Keratinocyte (primary cell): ENCODE data around the gene GPR137B.

Experiments
- EZH2 ChIP-seq: IDR thresholded peaks from one replicate; pipeline ENCODE4 v1.6.1; 2012; ENCODE audit warnings: inconsistent platforms, mild to moderate bottlenecking, low read length, moderate library complexity
- TF ChIP-seq, protein P1 (sequence below), 3 experiments: IDR thresholded peaks in 1 of 3; conservative IDR thresholded peaks in 1 of 3; optimal IDR thresholded peaks in 1 of 3; 2 replicates in 2 of 3; 3 replicates in 1 of 3; pipeline versions ENCODE3 to v1.5.1; 2011; ENCODE audit warnings: low read length in 3 of 3, mild to moderate bottlenecking in 3 of 3, moderate library complexity in 2 of 3, control low read depth in 1 of 3, inconsistent platforms in 1 of 3; ENCODE audit not compliant: insufficient read depth in 2 of 3; ENCODE audit errors: extremely low read depth in 1 of 3

- TF ChIP-seq EZH2 = no peak
- TF ChIP-seq, protein P1, sequence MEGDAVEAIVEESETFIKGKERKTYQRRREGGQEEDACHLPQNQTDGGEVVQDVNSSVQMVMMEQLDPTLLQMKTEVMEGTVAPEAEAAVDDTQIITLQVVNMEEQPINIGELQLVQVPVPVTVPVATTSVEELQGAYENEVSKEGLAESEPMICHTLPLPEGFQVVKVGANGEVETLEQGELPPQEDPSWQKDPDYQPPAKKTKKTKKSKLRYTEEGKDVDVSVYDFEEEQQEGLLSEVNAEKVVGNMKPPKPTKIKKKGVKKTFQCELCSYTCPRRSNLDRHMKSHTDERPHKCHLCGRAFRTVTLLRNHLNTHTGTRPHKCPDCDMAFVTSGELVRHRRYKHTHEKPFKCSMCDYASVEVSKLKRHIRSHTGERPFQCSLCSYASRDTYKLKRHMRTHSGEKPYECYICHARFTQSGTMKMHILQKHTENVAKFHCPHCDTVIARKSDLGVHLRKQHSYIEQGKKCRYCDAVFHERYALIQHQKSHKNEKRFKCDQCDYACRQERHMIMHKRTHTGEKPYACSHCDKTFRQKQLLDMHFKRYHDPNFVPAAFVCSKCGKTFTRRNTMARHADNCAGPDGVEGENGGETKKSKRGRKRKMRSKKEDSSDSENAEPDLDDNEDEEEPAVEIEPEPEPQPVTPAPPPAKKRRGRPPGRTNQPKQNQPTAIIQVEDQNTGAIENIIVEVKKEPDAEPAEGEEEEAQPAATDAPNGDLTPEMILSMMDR (optimal IDR thresholded peaks at IDR 0.05 in 1 of 3, IDR thresholded peaks at IDR 0.05 in 1 of 3, conservative IDR thresholded peaks at IDR 0.05 in 1 of 3; ENCODE audit: extremely low read depth in 1 of 3, insufficient read depth in 2 of 3, low read length in 3 of 3) = no peak
These were observed 14.3 kb downstream of the GPR137B start for GRCh38 chr1:236156512-236157208.
